ENCODE data around the gene SAT2. TPM values are rescaled to one million over a fixed set of nuclear protein-coding genes. Genes with fewer than 3 reads are reported as not detected.

Gene SAT2
- total and polyA plus RNA-seq, 10 of the 15 experiments (the other 5 are each of a cell fraction or from before 2014, with no cell fraction given): 14.6 to 44.0 (median 27.9) TPM

DNA sequence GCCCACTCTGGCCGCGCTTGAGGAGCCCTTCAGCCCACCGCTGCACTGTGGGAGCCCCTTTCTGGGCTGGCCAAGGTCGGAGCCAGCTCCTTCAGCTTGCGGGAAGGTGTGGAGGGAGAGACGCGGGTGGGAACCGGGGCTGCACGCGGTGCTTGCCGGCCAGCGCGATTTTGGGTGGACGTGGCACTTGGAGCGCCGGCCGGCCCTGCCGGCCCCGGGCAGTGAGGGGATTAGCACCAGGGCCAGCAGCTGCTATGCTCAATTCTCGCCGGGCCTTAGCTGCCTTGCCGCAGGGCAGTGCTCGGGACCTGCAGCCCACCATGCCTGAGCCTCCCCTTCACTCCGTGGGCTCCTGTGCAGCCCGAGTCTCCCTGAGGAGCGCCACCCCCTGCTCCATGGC lies 13.2 kb upstream of the SAT2 start:
- ChIA-PET SMC1A (ENCODE audit: uncharacterized antibody, unreplicated experiment) (interaction anchor here (1.4 kb wide), 1 partner anchor 47 kb away, joined by 4 read pairs; the partner anchor contains the start of gene WRAP53), CTCF (interaction anchor here (2.0 kb wide), 1 partner anchor 9 kb away, joined by 8 read pairs; no protein-coding TSS in a partner anchor), POLR2A (no interaction called here), RAD21 (ENCODE audit: unreplicated experiment) (no interaction called here)
- H2AFZ ChIP-seq (ENCODE audit: control insufficient read depth, low read depth, low read length): no peak overlapping the region
- intact Hi-C loops (cut with micrococcal nuclease; ENCODE audit: unreplicated experiment): no loop called here
- H3K79me2 ChIP-seq (ENCODE audit: control insufficient read depth, insufficient read depth, low read length): no peaks in the 10 kb centered on the region
- DNase-seq (ENCODE audit: low read depth, low spot score) (no peak), FAIRE-seq (no peak), ATAC-seq (no peak)
- no peaks in the 10 kb centered on the region for H3K27me3 ChIP-seq (replicated peaks in 1 of 2; ENCODE audit: control insufficient read depth in 2 of 2, insufficient read depth in 2 of 2, low read length in 1 of 2)
- no peaks in the 10 kb centered on the region for H3K36me3 ChIP-seq (ENCODE audit: control insufficient read depth in 2 of 2, insufficient read depth in 2 of 2, low read length in 1 of 2)
- no peaks in the 10 kb centered on the region for H3K9me3 ChIP-seq (replicated peaks; ENCODE audit: control insufficient read depth, insufficient read depth, low read length)
- in situ Hi-C loops (cut with MboI): no loop called here
- H3K9ac ChIP-seq (ENCODE audit: control insufficient read depth, insufficient read depth, low read length): no peak overlapping the region
- H4K20me1 ChIP-seq (ENCODE audit: control insufficient read depth, insufficient read depth): no peaks in the 10 kb centered on the region
- no TSS peak for BruUV-seq (replicated peaks)
- no peaks in the 10 kb centered on the region for H3K4me1 ChIP-seq (ENCODE audit: control insufficient read depth, insufficient read depth, low read length)
- no peak overlapping the region for H3K4me3 ChIP-seq
- 72% methylated on average over 16 of the region's 26 CpGs for WGBS (ENCODE audit: insufficient coverage, insufficient replicate concordance, low lambda C conversion rate, missing lambda C conversion rate)
- H3K4me2 ChIP-seq (ENCODE audit: control insufficient read depth, insufficient read depth): no peak overlapping the region
- H3K27ac ChIP-seq (ENCODE audit: control insufficient read depth, insufficient read depth): no peak overlapping the region
- TF ChIP-seq, protein P1, sequence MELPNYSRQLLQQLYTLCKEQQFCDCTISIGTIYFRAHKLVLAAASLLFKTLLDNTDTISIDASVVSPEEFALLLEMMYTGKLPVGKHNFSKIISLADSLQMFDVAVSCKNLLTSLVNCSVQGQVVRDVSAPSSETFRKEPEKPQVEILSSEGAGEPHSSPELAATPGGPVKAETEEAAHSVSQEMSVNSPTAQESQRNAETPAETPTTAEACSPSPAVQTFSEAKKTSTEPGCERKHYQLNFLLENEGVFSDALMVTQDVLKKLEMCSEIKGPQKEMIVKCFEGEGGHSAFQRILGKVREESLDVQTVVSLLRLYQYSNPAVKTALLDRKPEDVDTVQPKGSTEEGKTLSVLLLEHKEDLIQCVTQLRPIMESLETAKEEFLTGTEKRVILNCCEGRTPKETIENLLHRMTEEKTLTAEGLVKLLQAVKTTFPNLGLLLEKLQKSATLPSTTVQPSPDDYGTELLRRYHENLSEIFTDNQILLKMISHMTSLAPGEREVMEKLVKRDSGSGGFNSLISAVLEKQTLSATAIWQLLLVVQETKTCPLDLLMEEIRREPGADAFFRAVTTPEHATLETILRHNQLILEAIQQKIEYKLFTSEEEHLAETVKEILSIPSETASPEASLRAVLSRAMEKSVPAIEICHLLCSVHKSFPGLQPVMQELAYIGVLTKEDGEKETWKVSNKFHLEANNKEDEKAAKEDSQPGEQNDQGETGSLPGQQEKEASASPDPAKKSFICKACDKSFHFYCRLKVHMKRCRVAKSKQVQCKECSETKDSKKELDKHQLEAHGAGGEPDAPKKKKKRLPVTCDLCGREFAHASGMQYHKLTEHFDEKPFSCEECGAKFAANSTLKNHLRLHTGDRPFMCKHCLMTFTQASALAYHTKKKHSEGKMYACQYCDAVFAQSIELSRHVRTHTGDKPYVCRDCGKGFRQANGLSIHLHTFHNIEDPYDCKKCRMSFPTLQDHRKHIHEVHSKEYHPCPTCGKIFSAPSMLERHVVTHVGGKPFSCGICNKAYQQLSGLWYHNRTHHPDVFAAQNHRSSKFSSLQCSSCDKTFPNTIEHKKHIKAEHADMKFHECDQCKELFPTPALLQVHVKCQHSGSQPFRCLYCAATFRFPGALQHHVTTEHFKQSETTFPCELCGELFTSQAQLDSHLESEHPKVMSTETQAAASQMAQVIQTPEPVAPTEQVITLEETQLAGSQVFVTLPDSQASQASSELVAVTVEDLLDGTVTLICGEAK (IDR thresholded peaks at IDR 0.05; ENCODE audit: borderline replicate concordance): no peak
- TF ChIP-seq MTA2 (IDR thresholded peaks at IDR 0.05; ENCODE audit: low read depth) (no peak), ZNF384 (IDR thresholded peaks at IDR 0.05; ENCODE audit: borderline replicate concordance, low read depth, low read length) (no peak), ETV6 (conservative IDR thresholded peaks at IDR 0.05 in 1 of 2, IDR thresholded peaks at IDR 0.05 in 1 of 2; ENCODE audit: borderline replicate concordance in 1 of 2, low read depth in 1 of 2) (no peak), SMC3 (IDR thresholded peaks at IDR 0.05; ENCODE audit: borderline replicate concordance, low read length) (no peak), MTA3 (IDR thresholded peaks at IDR 0.05; ENCODE audit: borderline replicate concordance, low read length) (no peak), TARDBP (IDR thresholded peaks at IDR 0.05; ENCODE audit: borderline replicate concordance) (no peak), NFYA (IDR thresholded peaks at IDR 0.05; ENCODE audit: borderline replicate concordance, low read depth, low read length) (no peak), RAD51 (IDR thresholded peaks at IDR 0.05) (no peak), SUZ12 (IDR thresholded peaks at IDR 0.05; ENCODE audit: unreplicated experiment) (no peak), SMAD5 (IDR thresholded peaks at IDR 0.05; ENCODE audit: low read depth) (no peak), SIN3A (IDR thresholded peaks at IDR 0.05; ENCODE audit: low read depth, low read length) (no peak), EED (IDR thresholded peaks at IDR 0.05; ENCODE audit: low read depth) (no peak)
- TF ChIP-seq, protein P2, sequence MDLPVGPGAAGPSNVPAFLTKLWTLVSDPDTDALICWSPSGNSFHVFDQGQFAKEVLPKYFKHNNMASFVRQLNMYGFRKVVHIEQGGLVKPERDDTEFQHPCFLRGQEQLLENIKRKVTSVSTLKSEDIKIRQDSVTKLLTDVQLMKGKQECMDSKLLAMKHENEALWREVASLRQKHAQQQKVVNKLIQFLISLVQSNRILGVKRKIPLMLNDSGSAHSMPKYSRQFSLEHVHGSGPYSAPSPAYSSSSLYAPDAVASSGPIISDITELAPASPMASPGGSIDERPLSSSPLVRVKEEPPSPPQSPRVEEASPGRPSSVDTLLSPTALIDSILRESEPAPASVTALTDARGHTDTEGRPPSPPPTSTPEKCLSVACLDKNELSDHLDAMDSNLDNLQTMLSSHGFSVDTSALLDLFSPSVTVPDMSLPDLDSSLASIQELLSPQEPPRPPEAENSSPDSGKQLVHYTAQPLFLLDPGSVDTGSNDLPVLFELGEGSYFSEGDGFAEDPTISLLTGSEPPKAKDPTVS (IDR thresholded peaks at IDR 0.05; ENCODE audit: low read depth, low read length): no peak
- TF ChIP-seq, protein P3, sequence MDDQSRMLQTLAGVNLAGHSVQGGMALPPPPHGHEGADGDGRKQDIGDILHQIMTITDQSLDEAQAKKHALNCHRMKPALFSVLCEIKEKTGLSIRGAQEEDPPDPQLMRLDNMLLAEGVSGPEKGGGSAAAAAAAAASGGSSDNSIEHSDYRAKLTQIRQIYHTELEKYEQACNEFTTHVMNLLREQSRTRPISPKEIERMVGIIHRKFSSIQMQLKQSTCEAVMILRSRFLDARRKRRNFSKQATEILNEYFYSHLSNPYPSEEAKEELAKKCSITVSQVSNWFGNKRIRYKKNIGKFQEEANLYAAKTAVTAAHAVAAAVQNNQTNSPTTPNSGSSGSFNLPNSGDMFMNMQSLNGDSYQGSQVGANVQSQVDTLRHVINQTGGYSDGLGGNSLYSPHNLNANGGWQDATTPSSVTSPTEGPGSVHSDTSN (IDR thresholded peaks at IDR 0.05; ENCODE audit: insufficient replicate concordance, low read depth, low read length): no peak

Data from GM12878 (cell line).